Skeletal muscle satellite cell (primary cell): ENCODE data around the gene CARNS1.

ENCODE experiments used
- H3K27me3 ChIP-seq: 2 replicates; pipeline ENCODE4 v1.7.0; 2013; ENCODE audit warnings: low read length; ENCODE audit not compliant: control insufficient read depth, insufficient read depth
- H3K36me3 ChIP-seq: 2 replicates; pipeline ENCODE4 v1.7.0; 2013; ENCODE audit warnings: mild to moderate bottlenecking, control low read depth, low read length; ENCODE audit not compliant: insufficient read depth
- H3K4me1 ChIP-seq: 2 replicates; pipeline ENCODE4 v1.7.0; 2013; ENCODE audit warnings: low read length; ENCODE audit not compliant: control insufficient read depth, insufficient read depth
- H3K4me2 ChIP-seq: 2 replicates; pipeline ENCODE4 v1.7.0; 2013; ENCODE audit warnings: mild to moderate bottlenecking, low read length
- H3K4me3 ChIP-seq: 2 replicates; pipeline ENCODE4 v1.7.0; 2013; ENCODE audit warnings: low read length
- H3K9ac ChIP-seq: 2 replicates; pipeline ENCODE4 v1.7.0; 2013; ENCODE audit warnings: mild to moderate bottlenecking, low read depth, low read length, moderate library complexity
- H3K9me3 ChIP-seq: replicated peaks from 2 replicates; pipeline ENCODE4 v1.7.0; 2013; ENCODE audit warnings: mild to moderate bottlenecking, control low read depth, low read length

Gene CARNS1

GRCh38 chr11:67409261-67409666 is 6.2 kb upstream of the CARNS1 start:
- Histone ChIP-seq H3K4me2 (no peak overlapping the region), H3K27me3 (peaks cover 54% of the 10 kb centered on the region), H3K36me3 (no peaks in the 10 kb centered on the region), H3K4me3 (no peak overlapping the region), H3K9ac (no peak overlapping the region), H3K4me1 (peaks cover 8% of the 10 kb centered on the region), H3K9me3 (no peaks in the 10 kb centered on the region)

DNA sequence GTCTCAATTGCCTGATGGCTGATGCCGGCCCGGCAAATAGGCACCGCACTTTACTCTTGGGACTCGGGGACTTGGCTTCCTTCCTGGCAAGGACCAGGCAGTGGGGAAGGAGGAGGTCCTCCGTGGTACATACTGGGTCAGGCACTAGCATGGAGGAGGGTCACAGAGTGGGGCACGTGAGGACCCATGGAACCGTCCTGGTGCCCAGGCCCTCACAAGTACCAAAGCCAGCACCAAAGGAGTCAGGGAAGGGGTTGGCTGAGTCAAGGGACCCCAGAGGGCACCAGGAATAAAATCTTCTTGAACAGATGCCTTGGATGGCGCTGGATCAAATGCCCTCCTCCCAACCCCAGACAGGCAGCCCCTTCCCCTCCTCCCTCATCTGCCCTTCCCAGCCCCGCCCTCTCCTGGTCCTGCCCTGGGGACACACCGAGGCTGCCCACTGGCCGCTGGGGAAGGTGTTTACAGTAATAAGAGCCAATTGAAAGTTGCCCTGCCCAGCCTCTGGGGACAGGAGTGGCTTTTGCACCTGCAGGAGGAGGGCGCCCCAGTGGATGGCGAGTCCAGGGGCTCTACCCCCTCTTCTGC is 5.6 kb upstream of the CARNS1 start:
- H3K4me1 ChIP-seq, result peaks cover 3% of the 10 kb centered on the region
- no peaks in the 10 kb centered on the region for H3K9me3 ChIP-seq
- no peaks in the 10 kb centered on the region for H3K36me3 ChIP-seq
- no peak overlapping the region for H3K9ac ChIP-seq
- peaks cover 54% of the 10 kb centered on the region for H3K27me3 ChIP-seq
- H3K4me3 ChIP-seq, result no peak overlapping the region
- H3K4me2 ChIP-seq, result no peak overlapping the region

GRCh38 chr11:67410369-67410831 is 5.1 kb upstream of the CARNS1 start:
- Histone ChIP-seq H3K9ac (no peak overlapping the region), H3K4me1 (peaks cover 4% of the 10 kb centered on the region), H3K4me3 (no peak overlapping the region), H3K36me3 (no peaks in the 10 kb centered on the region), H3K4me2 (no peak overlapping the region), H3K9me3 (no peaks in the 10 kb centered on the region), H3K27me3 (peaks cover 54% of the 10 kb centered on the region)

DNA sequence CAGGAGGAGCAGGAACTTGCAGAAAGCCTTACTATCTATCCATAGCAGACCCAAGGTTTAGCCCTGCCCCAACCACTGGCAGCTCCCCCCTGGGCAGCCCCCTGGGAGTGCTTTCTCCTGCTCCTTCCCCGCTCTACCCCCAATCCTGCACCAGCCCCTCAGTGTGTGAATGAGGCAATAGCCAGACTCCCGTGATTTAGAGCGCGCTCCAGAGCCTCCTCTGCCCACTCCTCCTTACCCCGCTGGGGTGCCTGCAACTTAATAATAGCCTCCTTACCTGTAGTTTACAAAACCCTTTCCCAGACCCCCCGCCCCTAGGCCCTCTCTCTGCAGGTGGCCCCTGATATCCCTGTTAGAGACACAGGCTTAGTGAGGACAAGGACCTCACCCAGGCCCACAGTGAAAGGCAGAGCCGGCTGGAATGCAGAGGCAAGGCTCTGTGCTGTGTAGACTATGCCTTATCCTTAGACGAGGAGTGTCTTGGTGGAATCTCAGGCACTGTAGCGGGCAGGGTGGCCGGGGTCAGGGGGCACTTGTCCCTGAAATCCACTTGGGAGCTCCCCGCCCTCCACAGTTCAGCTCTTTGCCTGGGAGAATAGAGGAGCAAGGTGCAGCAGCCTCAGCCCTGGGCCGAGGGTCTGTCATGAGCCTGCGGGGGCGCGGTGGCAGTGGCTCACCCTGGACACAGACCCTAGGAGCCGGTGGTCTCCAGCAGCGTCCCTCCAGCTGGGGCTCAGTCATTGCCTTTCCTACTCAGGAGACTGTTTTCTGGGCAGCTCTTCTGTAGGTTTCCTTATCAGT is 4.3 kb upstream of the CARNS1 start:
- peaks cover 8% of the 10 kb centered on the region for H3K4me1 ChIP-seq

DNA sequence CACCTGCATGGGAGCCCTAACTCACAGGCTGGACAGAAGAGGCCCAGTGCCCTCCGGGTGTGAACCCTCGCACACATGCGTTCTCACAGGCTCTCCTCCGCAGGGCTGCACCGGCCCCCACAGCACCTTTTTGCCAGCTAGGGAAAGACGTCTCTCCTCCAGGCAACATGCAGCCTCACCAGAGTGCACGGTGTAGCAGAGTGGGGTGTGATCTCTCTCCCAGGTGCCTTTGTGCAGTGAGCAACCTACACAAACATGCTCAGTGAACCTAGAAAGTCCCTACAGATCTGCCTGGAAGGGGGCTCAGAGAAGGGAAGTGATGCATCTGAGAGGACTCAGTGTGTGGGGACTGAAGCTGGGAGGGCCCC is 3.7 kb upstream of the CARNS1 start:
- H3K9ac ChIP-seq, result no peak overlapping the region
- no peaks in the 10 kb centered on the region for H3K36me3 ChIP-seq
- no peaks in the 10 kb centered on the region for H3K9me3 ChIP-seq
- H3K4me2 ChIP-seq, result no peak overlapping the region
- H3K4me3 ChIP-seq, result no peak overlapping the region
- peaks cover 14% of the 10 kb centered on the region for H3K4me1 ChIP-seq
- peaks cover 54% of the 10 kb centered on the region for H3K27me3 ChIP-seq

More for the DNA sequence above, 4.3 kb upstream of the CARNS1 start:
- peaks cover 54% of the 10 kb centered on the region for H3K27me3 ChIP-seq
- no peak overlapping the region for H3K9ac ChIP-seq
- no peak overlapping the region for H3K4me3 ChIP-seq
- H3K36me3 ChIP-seq, result no peaks in the 10 kb centered on the region
- H3K9me3 ChIP-seq, result no peaks in the 10 kb centered on the region
- no peak overlapping the region for H3K4me2 ChIP-seq

GRCh38 chr11:67412495-67413179 is 2.8 kb upstream of the CARNS1 start:
- Histone ChIP-seq H3K9ac (no peak overlapping the region), H3K27me3 (peaks cover 50% of the 10 kb centered on the region), H3K4me3 (no peak overlapping the region), H3K36me3 (no peaks in the 10 kb centered on the region), H3K4me1 (peaks cover 20% of the 10 kb centered on the region), H3K9me3 (no peaks in the 10 kb centered on the region), H3K4me2 (no peak overlapping the region)

GRCh38 chr11:67413266-67413849 is 2.1 kb upstream of the CARNS1 start:
- no peak overlapping the region for H3K4me2 ChIP-seq
- H3K36me3 ChIP-seq, result no peaks in the 10 kb centered on the region
- H3K27me3 ChIP-seq, result peaks cover 43% of the 10 kb centered on the region
- no peak overlapping the region for H3K4me3 ChIP-seq
- H3K4me1 ChIP-seq, result peaks cover 24% of the 10 kb centered on the region
- no peaks in the 10 kb centered on the region for H3K9me3 ChIP-seq
- H3K9ac ChIP-seq, result no peak overlapping the region

GRCh38 chr11:67416416-67417335 is 1.2 kb downstream of the CARNS1 start:
- H3K4me1 ChIP-seq, result peaks cover 42% of the 10 kb centered on the region
- no peak overlapping the region for H3K9ac ChIP-seq
- H3K36me3 ChIP-seq, result no peaks in the 10 kb centered on the region
- peaks cover 10% of the 10 kb centered on the region for H3K27me3 ChIP-seq
- no peak overlapping the region for H3K4me2 ChIP-seq
- H3K9me3 ChIP-seq, result no peaks in the 10 kb centered on the region
- no peak overlapping the region for H3K4me3 ChIP-seq

DNA sequence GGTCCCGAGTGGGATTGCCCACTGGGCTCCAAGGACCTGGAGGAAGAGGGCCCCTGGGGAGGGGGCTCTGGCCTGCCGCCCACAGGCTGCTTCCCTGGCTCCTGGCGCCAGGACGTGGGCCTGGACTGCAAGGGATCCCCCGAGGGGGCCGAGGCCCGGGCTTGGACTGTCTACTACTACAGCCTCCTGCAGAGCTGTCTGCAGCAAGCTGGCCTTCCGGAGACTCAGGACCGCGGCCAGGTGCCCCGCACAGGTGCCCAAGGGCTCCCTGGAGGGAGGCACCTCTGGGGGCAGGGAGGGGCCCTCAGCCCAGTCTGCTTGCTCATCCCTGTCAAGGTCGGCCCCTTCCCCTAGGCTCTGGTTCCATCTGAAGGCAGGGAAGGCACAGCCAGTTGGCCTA is 1.9 kb downstream of the CARNS1 start:
- H3K4me2 ChIP-seq, result no peak overlapping the region
- no peak overlapping the region for H3K9ac ChIP-seq
- H3K4me3 ChIP-seq, result no peak overlapping the region
- H3K27me3 ChIP-seq, result peaks cover 3% of the 10 kb centered on the region
- peaks cover 42% of the 10 kb centered on the region for H3K4me1 ChIP-seq
- H3K36me3 ChIP-seq, result no peaks in the 10 kb centered on the region
- H3K9me3 ChIP-seq, result no peaks in the 10 kb centered on the region

GRCh38 chr11:67418476-67419281 is 3.2 kb downstream of the CARNS1 start:
- Histone ChIP-seq H3K4me3 (no peak overlapping the region), H3K9ac (no peak overlapping the region), H3K36me3 (no peaks in the 10 kb centered on the region), H3K27me3 (no peaks in the 10 kb centered on the region), H3K4me1 (peaks cover 42% of the 10 kb centered on the region), H3K9me3 (no peaks in the 10 kb centered on the region), H3K4me2 (peak overlapping the region; percentile 24)
